Cerebellar cortex (tissue), 1 donor: ENCODE results near the gene TUBGCP2.

Source experiments
- DNase-seq: peaks from one replicate; pipeline ENCODE4 v3.0.0-alpha.2; 2015; ENCODE audit warnings: low spot score

Gene TUBGCP2

GRCh38 chr10:133263674-133264073, 45.0 kb downstream of the TUBGCP2 start:
- DNase-seq: no peak

- no peak for DNase-seq
Observed at GRCh38 chr10:133262696-133263095, 46.0 kb downstream of the TUBGCP2 start.

- peak; percentile 50 for DNase-seq
Observed at GRCh38 chr10:133261726-133262325, 46.8 kb downstream of the TUBGCP2 start.

GRCh38 chr10:133260895-133261725, 47.6 kb downstream of the TUBGCP2 start:
- no peak for DNase-seq

- DNase-seq: no peak
Observed at GRCh38 chr10:133259602-133259989, 49.1 kb downstream of the TUBGCP2 start.

GRCh38 chr10:133258818-133259601, 49.7 kb downstream of the TUBGCP2 start:
- DNase-seq: no peak

GRCh38 chr10:133258066-133258817, 50.4 kb downstream of the TUBGCP2 start:
- DNase-seq: no peak

- peak; percentile 34 for DNase-seq
Observed at GRCh38 chr10:133257489-133258065, 51.1 kb downstream of the TUBGCP2 start.

- no peak for DNase-seq
Observed at GRCh38 chr10:133255323-133255722, 53.3 kb downstream of the TUBGCP2 start.

GRCh38 chr10:133254421-133255120, 54.1 kb downstream of the TUBGCP2 start:
- no peak for DNase-seq

GRCh38 chr10:133253361-133253955, 55.2 kb downstream of the TUBGCP2 start:
- no peak for DNase-seq

GRCh38 chr10:133252223-133252552, 56.5 kb downstream of the TUBGCP2 start:
- no peak for DNase-seq

GRCh38 chr10:133251388-133252222, 57.1 kb downstream of the TUBGCP2 start:
- DNase-seq: no peak

- DNase-seq: no peak
Observed at GRCh38 chr10:133249975-133250754, 58.5 kb downstream of the TUBGCP2 start.

GRCh38 chr10:133249094-133249780, 59.4 kb downstream of the TUBGCP2 start:
- no peak for DNase-seq

- DNase-seq: no peak
Observed at GRCh38 chr10:133248334-133248715, 60.3 kb downstream of the TUBGCP2 start.

- DNase-seq: no peak
Observed at GRCh38 chr10:133247681-133248333, 60.9 kb downstream of the TUBGCP2 start.

GRCh38 chr10:133246236-133246626, 62.4 kb downstream of the TUBGCP2 start:
- no peak for DNase-seq
